CD4-positive, alpha-beta T cell (primary cell): Measurements from ENCODE around the gene LONRF3. TPM values are rescaled to one million over a fixed set of nuclear protein-coding genes. Genes with fewer than 3 reads are reported as not detected.

Experiments used
- ATAC-seq: fragments of 200-7000 bp; cut with Tn5 transposase; one replicate; pipeline ENCODE4 v1.10.0; 2022; ENCODE audit warnings: mild to moderate bottlenecking; ENCODE audit not compliant: poor library complexity
- CTCF ChIA-PET: fragments of 350-600 bp; sonication (Branson Sonifier 250); formaldehyde crosslinking; loops from one replicate; lab custom pipeline; 2021; ENCODE audit warnings: antibody characterized with exemption, inconsistent platforms; lab: Charles Lee
- POLR2A ChIA-PET: fragments of 350-600 bp; sonication (Branson Sonifier 250); formaldehyde crosslinking; loops from one replicate; lab custom pipeline; 2021; ENCODE audit warnings: antibody characterized with exemption, inconsistent platforms; lab: Charles Lee
- DNase-seq, 14 experiments: peaks; one replicate each; pipeline ENCODE4 v3.0.0-alpha.2; 2013 to 2020; ENCODE audit warnings: mixed read lengths in 2 of 14
- H3K27ac ChIP-seq, 2 donors: one replicate each; pipeline versions ENCODE4 v1.5.1 to v1.7.0; 2013; ENCODE audit warnings: low read length in 2 of 2, low read depth in 1 of 2, mild to moderate bottlenecking in 1 of 2
- H3K27me3 ChIP-seq, 2 experiments: 1 replicate in 1 of 2; 2 replicates in 1 of 2; pipeline versions ENCODE4 v1.6.1 to v1.7.0; 2013; ENCODE audit warnings: low read length in 2 of 2, control low read depth in 1 of 2, mild to moderate bottlenecking in 1 of 2, moderate library complexity in 1 of 2; ENCODE audit not compliant: insufficient read depth in 2 of 2, control insufficient read depth in 1 of 2
- H3K36me3 ChIP-seq: one replicate; pipeline ENCODE4 v1.6.1; 2013; ENCODE audit warnings: low read length, control low read depth; ENCODE audit not compliant: insufficient read depth
- H3K4me1 ChIP-seq: one replicate; pipeline ENCODE4 v1.6.1; 2013; ENCODE audit warnings: low read length, control low read depth; ENCODE audit not compliant: insufficient read depth
- H3K4me3 ChIP-seq: one replicate; pipeline ENCODE4 v1.5.1; 2013; ENCODE audit warnings: mild to moderate bottlenecking, low read length, moderate library complexity
- H3K9me3 ChIP-seq, 2 experiments: 1 replicate in 1 of 2; 2 replicates in 1 of 2; pipeline versions ENCODE4 v1.6.1 to v1.7.0; 2013; ENCODE audit warnings: low read length in 2 of 2, mild to moderate bottlenecking in 2 of 2, control low read depth in 1 of 2, moderate library complexity in 1 of 2; ENCODE audit not compliant: control insufficient read depth in 1 of 2, insufficient read depth in 1 of 2
- H3K27ac Mint-ChIP-seq: one replicate; pipeline ENCODE4 v1.8.0; 2020; ENCODE audit warnings: mixed read lengths
- H3K27me3 Mint-ChIP-seq: one replicate; pipeline ENCODE4 v1.8.0; 2021; ENCODE audit warnings: mixed read lengths
- H3K36me3 Mint-ChIP-seq: one replicate; pipeline ENCODE4 v1.8.0; 2021; ENCODE audit warnings: low read depth, mixed read lengths
- H3K4me1 Mint-ChIP-seq: one replicate; pipeline ENCODE4 v1.8.0; 2021; ENCODE audit warnings: low read depth, mixed read lengths
- H3K4me3 Mint-ChIP-seq: one replicate; pipeline ENCODE4 v1.8.0; 2020; ENCODE audit warnings: mild to moderate bottlenecking, mixed read lengths
- H3K9me3 Mint-ChIP-seq: one replicate; pipeline ENCODE4 v1.8.0; 2020; ENCODE audit warnings: mixed read lengths
- intact Hi-C, 2 experiments: fragments of 100-400 bp; cut with DNase I in 1 of 2; cut with micrococcal nuclease in 1 of 2; formaldehyde crosslinking; loops; one replicate each; pipeline versions ENCODE4 v1.15.1 to v1.9.0; 2023 to 2025; cut with DNase I, micrococcal nuclease
- total RNA-seq, 174 experiments: library from RNA in 2 of 174; stranded (reverse) in 2 of 174; gene quantifications; one replicate each; pipeline ENCODE4 v1.2.3 and lab custom pipeline; 2021 to 2026
- TF ChIP-seq, protein P1 (sequence below): fragments of 200-600 bp; IDR thresholded peaks from one replicate; pipeline ENCODE4 v1.8.0; 2022; ENCODE audit warnings: antibody characterized with exemption, mild to moderate bottlenecking

LONRF3 gene
- total RNA-seq, 2 experiments from 2014 or later = 4.9 to 5.5 TPM

DNA sequence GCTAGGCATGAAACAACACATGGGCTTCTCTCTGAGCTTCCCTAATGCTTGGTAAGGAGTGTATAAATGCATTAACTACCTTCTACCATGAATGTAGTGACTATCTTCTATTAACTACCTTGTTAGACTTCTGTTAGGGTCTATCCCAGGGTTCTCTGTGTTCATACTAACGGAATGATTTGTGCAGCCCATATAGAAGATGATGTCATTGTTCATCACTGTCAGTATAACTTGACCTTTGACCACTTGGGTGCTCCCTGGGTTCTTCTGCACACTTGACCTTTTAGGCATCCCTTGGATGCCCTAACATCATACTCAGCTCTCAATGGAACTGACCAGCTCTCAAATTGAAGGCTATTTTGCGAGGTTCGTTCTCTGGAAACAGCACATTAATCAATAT is 67.6 kb downstream of the LONRF3 start:
- no peak overlapping the region for H3K27ac Mint-ChIP-seq
- Histone ChIP-seq H3K9me3 (no peaks in the 10 kb centered on the region), H3K27me3 (no peaks in the 10 kb centered on the region), H3K4me3 (no peak overlapping the region), H3K4me1 (no peaks in the 10 kb centered on the region), H3K36me3 (no peaks in the 10 kb centered on the region), H3K27ac (no peak overlapping the region)
- H3K4me1 Mint-ChIP-seq = no peaks in the 10 kb centered on the region
- ATAC-seq (no peak), DNase-seq (no peak)
- H3K9me3 Mint-ChIP-seq = no peaks in the 10 kb centered on the region
- intact Hi-C loops = no loop called here
- POLR2A ChIA-PET = no interaction called here
- H3K4me3 Mint-ChIP-seq = no peak overlapping the region
- no peaks in the 10 kb centered on the region for H3K36me3 Mint-ChIP-seq
- peaks cover 5% of the 10 kb centered on the region for H3K27me3 Mint-ChIP-seq
- TF ChIP-seq, protein P1, sequence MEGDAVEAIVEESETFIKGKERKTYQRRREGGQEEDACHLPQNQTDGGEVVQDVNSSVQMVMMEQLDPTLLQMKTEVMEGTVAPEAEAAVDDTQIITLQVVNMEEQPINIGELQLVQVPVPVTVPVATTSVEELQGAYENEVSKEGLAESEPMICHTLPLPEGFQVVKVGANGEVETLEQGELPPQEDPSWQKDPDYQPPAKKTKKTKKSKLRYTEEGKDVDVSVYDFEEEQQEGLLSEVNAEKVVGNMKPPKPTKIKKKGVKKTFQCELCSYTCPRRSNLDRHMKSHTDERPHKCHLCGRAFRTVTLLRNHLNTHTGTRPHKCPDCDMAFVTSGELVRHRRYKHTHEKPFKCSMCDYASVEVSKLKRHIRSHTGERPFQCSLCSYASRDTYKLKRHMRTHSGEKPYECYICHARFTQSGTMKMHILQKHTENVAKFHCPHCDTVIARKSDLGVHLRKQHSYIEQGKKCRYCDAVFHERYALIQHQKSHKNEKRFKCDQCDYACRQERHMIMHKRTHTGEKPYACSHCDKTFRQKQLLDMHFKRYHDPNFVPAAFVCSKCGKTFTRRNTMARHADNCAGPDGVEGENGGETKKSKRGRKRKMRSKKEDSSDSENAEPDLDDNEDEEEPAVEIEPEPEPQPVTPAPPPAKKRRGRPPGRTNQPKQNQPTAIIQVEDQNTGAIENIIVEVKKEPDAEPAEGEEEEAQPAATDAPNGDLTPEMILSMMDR = no peak
- CTCF ChIA-PET = no interaction called here

DNA sequence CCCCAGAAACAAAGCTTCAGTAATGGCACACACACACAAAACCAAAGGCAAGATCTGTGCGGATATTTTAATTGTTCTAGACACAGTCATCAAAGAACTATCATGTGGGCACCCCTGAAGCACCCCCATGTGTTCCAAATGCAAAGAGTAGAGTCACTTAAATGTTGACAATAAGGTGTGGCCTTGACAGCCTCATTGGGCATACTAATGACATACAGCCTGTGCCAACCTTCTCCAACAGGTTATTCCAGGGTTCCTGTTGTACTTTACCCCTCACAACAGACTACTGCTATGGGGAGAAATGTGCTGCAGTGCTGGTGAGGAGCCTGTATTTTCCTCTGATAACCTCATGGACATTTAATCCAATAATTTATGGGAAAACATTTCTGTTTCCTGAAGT is 68.6 kb downstream of the LONRF3 start:
- Histone ChIP-seq H3K27me3 (no peaks in the 10 kb centered on the region), H3K36me3 (no peaks in the 10 kb centered on the region), H3K9me3 (no peaks in the 10 kb centered on the region), H3K4me3 (no peak overlapping the region), H3K27ac (no peak overlapping the region), H3K4me1 (no peaks in the 10 kb centered on the region)
- no peak for ATAC-seq
- DNase-seq = no peak
- Mint-ChIP-seq H3K4me1 (no peaks in the 10 kb centered on the region), H3K27ac (no peak overlapping the region), H3K4me3 (no peak overlapping the region), H3K27me3 (peaks cover 5% of the 10 kb centered on the region), H3K36me3 (no peaks in the 10 kb centered on the region), H3K9me3 (no peaks in the 10 kb centered on the region)
- intact Hi-C loops = no loop called here
- ChIA-PET CTCF (no interaction called here), POLR2A (no interaction called here)
- TF ChIP-seq, protein P1 = no peak

DNA sequence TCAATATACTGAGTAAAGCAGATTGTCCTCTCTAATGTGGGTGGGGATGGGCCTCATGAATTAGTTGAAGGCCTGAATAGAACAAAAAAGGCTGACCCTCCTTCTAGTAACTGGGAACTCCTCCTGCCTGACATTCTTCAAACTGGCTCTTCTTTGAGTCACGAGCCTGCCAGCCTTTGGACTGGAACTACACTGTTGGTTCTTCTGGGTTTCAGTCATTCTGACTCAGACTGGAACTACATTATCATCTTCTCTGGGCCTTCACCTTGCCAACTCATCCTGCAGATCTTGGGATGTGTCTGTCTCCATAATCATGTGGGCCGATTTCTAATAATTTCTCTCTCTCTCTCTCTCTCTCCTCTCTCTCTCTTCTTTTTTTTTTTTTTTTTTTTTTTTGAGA is 71.5 kb downstream of the LONRF3 start:
- no peak overlapping the region for H3K27ac Mint-ChIP-seq
- H3K4me3 ChIP-seq = no peak overlapping the region
- H3K36me3 Mint-ChIP-seq = no peaks in the 10 kb centered on the region
- peaks cover 5% of the 10 kb centered on the region for H3K27me3 Mint-ChIP-seq
- TF ChIP-seq, protein P1 = no peak
- no peaks in the 10 kb centered on the region for H3K4me1 Mint-ChIP-seq
- H3K36me3 ChIP-seq = no peaks in the 10 kb centered on the region
- no peaks in the 10 kb centered on the region for H3K4me1 ChIP-seq
- intact Hi-C loops = no loop called here
- H3K27ac ChIP-seq = no peak overlapping the region
- H3K27me3 ChIP-seq = no peaks in the 10 kb centered on the region
- ATAC-seq = no peak
- no peak overlapping the region for H3K4me3 Mint-ChIP-seq
- ChIA-PET POLR2A (no interaction called here), CTCF (interaction anchor here (0.7 kb wide), 1 partner anchor 8 kb away, joined by 4 read pairs; no protein-coding TSS in a partner anchor)
- no peaks in the 10 kb centered on the region for H3K9me3 Mint-ChIP-seq
- H3K9me3 ChIP-seq = no peaks in the 10 kb centered on the region
- DNase-seq = no peak
